HG02759 (cell line): ENCODE results near the gene NKD2.
"Not testable (repeated sequence)": the region's sequence is repeated elsewhere in the genome, so short reads cannot be mapped to it uniquely, and the experiment has no call there.

Experiments
- ATAC-seq: cut with Tn5 transposase; IDR thresholded peaks from one replicate; pipeline ENCODE4 v1.9.1; 2021; ENCODE audit warnings: mild to moderate bottlenecking, moderate library complexity; ENCODE audit not compliant: unreplicated experiment

NKD2 gene

GRCh38 chr5:1054799-1055775, 46.5 kb downstream of the NKD2 start:
- no peak for ATAC-seq

- ATAC-seq, result no peak
These were observed 47.5 kb downstream of the NKD2 start for GRCh38 chr5:1055896-1056610.

GRCh38 chr5:1056611-1057484, 48.2 kb downstream of the NKD2 start:
- ATAC-seq, result no peak

GRCh38 chr5:1057485-1058082, 49.0 kb downstream of the NKD2 start:
- no peak for ATAC-seq

- no peak for ATAC-seq
These were observed 49.7 kb downstream of the NKD2 start for GRCh38 chr5:1058083-1058945.

- ATAC-seq, result no peak
These were observed 50.6 kb downstream of the NKD2 start for GRCh38 chr5:1058988-1059883.

- ATAC-seq, result no peak
These were observed 51.3 kb downstream of the NKD2 start for GRCh38 chr5:1059884-1060263.

- no peak for ATAC-seq
These were observed 52.0 kb downstream of the NKD2 start for GRCh38 chr5:1060535-1060981.

- ATAC-seq, result not testable (repeated sequence)
These were observed 52.7 kb downstream of the NKD2 start for GRCh38 chr5:1061292-1061691.

GRCh38 chr5:1061916-1062315, 53.3 kb downstream of the NKD2 start:
- no peak for ATAC-seq

GRCh38 chr5:1062761-1063568, 54.4 kb downstream of the NKD2 start:
- ATAC-seq, result no peak

GRCh38 chr5:1063661-1064382, 55.2 kb downstream of the NKD2 start:
- ATAC-seq, result no peak

- no peak for ATAC-seq
These were observed 56.0 kb downstream of the NKD2 start for GRCh38 chr5:1064383-1065142.

GRCh38 chr5:1065143-1065750, 56.6 kb downstream of the NKD2 start:
- ATAC-seq, result no peak

GRCh38 chr5:1065891-1066650, 57.5 kb downstream of the NKD2 start:
- ATAC-seq, result no peak
